G401 (cell line): ENCODE measurements around the gene KCTD1. TPM values are rescaled to one million over a fixed set of nuclear protein-coding genes. Genes with fewer than 3 reads are reported as not detected.

Source experiments
- DNase-seq: peaks from one replicate; pipeline ENCODE4 v3.0.0-alpha.2; 2015; ENCODE audit warnings: low spot score
- in situ Hi-C: cut with HindIII; loops from 2 replicates; pipeline ENCODE4 v1.10.0; 2016; ENCODE audit warnings: low sequenced_read_pairs, mixed read lengths
- total RNA-seq: library from RNA; depleted of rRNA; stranded (reverse); fragments of >200 nt; shearing (Covaris generic); gene quantifications from 2 replicates; pipeline ENCODE4 v1.2.3, GENCODE V29; 2014

KCTD1 gene
- total RNA-seq, 1 experiment from 2014 or later: 11.5 TPM

DNA sequence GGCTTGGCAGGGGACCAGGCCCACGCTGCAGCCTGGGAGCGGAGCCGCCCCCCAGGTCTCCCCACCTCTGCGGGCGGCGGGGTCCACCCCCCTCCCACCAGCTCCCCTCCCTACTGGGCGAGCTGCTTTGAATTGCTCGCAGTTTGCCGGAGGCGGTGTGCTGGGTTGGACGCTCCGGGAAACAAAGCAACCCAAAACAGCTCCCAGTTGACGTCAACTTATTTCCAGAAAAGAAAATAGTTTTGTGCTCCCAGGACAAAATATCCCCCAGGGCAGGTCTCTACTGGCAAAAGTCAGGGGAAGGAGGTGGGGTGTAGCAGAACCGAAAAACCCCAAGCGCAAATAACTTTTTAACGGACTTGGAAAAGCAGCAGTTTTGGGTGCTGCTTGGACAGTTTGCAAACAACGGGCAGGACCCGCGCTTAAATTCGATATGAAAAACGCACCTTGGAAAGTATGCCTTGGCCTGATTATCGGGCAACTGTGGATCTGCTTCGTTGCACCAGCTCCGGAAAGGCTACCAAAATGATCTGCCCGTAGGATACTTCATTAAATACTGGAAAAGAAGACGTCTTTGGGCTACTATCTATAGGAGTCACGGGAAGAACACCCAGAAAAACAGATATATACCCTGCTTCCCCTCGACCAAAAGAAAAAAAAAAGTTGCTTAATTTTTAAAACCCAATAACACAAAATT lies 2.8 kb upstream of the KCTD1 start:
- DNase-seq: no peak
- in situ Hi-C loops: no loop called here

DNA sequence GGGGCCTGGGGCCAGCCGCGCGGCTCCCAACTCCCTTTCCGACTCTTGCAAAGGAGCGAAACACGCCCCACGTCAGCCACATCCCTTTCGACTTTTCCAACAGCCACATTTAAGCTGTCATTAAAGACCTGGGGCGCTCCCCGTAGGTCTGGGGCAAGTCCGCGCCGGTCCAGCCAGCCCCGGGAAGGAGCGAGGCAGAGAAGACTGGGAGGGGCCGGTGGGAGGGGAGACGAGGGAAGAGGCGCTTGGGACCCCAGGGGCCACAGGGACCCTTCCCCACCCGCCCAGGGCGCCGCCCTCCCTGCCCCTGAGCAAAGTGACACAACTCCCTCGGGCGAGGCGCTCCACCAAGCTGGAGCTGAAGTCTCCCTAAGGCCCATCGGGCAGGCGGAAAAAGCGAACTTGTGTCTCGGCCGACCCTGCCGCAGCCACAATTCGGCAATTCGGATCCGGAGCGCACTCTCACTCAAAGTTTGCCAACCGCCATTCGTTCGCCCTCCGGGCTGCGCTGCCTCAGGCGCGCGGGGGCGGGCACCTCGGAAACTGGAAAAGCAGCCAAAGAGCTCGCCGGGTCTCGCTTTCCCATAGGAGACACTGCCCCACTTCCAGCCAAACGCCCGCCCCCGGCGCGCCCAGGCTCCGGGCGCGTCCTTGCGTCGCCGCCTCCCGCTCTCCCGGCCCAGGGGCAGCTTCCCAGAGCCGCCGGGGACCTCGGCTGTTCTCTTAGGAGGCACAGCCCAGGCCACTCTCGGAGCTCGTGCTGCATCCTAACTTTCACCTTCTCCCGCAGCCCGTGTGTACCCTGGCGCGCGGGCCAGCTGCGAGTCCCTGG lies 1.1 kb upstream of the KCTD1 start:
- DNase-seq: no peak
- in situ Hi-C loops: no loop called here

DNA sequence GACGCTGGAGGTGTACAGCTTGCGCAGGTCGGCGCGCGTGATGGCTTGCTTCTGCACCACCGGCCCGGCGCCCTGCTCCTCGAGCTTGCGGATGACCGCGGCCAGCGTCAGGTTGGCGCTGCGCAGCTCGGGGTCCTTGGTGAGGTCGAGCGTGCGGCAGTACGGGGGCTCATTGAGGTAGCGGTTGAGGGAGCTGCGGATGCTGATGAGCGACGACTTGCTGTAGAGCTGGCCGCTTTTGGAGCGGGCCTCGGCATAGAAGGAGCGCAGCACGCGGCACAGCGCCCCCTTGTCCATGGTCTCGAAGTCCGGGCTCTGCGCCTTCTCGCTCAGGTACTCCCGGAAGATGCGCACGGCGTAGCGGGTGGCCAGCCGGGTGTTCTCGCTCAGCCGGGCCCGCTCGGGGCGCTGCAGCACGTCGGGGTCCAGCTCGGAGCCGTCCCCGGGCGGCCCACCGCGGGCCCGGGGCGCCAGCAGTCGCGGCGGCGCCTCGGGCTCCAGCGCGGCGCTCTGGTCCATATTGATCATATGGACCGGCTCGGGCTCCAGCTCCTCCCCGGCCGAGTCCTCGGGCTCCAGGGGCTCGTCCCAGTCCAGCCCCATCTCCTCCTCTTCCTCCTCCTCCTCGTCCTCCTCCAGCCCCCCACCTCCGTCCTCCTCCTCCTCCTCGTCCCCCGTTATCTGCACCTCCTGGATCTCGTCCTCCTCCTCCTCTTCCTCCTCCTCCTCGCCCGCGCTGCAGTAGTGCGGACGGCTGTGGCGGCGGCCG lies 523 bp downstream of the KCTD1 start:
- in situ Hi-C loops: no loop called here
- peak; percentile 82 for DNase-seq

DNA sequence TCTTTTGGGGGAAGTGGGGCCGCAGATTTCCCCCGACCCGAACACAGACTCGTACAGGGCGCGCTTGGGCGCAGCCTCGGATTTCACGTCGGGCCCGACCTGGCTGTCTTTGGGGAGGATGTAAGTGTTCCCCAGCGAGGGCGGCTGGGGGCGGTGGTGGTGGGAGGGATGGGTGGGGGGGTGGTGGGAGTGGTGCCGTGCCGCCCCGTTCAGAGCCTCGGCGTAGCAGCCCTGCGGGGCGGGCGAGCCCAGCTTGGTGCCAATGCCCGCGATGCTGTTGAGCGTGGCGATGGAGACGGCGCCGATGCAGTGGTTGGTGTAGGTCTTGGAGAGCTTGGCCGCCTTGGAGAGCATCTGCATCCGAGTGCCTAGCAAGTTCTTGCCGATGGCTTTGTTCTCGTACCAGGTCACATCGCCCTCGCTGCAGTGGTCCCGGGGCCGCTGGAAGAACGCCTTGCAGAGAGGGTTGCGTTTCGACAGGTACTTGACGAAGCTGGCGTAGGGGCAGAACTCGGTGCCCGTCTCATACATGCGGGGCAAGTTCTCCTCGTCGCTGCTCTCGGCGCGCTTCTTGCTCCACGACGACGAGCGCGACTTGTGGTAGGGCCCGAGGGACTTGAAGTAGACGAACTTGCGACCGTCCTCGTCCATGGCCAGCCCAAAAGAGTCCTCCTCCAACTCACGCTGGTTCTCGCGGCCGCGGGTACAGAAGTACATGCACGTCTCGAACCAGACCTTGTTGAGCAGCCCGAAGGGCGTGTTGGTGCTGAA lies 1.3 kb downstream of the KCTD1 start:
- DNase-seq: no peak
- in situ Hi-C loops: no loop called here

DNA sequence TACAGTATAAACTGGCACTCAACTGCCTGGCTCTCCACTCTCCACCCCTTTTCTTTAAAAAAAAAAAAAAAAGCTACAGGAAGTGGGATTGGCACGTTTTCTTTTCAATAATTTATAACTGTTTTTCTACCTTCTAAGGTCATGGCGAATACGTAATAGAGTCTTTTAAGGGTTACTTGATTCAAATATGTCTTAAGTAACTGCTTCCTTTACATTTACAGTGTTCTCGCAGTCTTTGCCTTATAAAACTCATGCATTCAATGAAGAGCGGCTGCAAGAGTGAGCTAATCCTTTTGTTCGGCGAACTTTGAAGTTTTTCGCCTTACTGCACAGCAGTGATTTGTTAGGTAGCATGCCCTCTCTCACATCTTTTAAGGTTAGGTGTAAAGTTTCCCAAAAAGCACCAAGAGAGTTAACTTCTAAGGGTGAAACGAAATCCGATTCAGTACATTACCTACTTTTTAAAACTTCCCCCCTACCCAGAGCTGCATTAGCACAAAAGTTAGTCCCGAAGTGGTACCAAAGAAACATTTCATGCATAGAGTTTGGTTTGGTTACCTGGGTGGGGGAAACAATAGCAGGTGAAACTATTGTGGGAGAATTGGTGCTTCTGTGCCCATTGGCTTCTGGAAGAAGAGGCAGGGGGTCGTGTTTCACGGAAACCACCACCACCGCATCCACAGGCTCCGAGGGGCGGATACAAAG lies 2.0 kb downstream of the KCTD1 start:
- in situ Hi-C loops: no loop called here
- DNase-seq: no peak

DNA sequence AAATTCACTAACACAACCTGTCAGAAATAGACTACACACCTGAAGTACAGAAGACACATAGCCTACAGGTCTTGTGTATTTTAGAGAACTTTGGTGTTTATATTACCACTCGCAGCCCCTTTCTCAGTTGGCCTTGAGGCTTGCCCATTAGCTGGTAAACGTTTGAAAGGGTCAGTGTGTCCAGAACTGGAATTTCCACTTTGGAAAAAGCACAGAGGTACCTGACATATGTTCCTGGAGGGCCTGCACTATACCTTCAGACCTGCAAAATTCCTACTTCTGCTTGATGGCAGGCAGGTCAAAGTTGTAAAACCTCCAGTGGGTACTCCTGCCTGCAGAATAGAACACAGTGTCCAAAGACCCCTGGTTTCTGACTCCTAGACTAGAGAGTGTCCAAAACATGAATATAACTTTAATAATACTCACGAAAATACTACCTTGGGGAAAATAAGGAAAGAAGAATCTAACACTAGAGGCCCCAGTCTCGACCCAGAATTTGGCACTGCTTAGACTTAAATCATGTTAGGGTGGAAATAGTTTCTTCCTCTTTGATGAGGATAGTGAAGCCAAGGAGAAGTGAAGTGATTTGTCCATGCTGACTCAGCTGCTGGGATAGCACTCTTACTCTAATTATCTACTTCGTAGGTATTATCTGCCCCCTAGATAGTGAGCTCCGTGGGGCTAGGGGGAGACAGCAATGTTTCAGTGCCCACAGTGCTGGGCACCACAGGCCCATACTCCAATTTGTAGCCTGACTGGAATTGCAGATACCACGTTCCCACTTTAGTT lies 2.8 kb downstream of the KCTD1 start:
- peak; percentile 29 for DNase-seq
- in situ Hi-C loops: no loop called here

DNA sequence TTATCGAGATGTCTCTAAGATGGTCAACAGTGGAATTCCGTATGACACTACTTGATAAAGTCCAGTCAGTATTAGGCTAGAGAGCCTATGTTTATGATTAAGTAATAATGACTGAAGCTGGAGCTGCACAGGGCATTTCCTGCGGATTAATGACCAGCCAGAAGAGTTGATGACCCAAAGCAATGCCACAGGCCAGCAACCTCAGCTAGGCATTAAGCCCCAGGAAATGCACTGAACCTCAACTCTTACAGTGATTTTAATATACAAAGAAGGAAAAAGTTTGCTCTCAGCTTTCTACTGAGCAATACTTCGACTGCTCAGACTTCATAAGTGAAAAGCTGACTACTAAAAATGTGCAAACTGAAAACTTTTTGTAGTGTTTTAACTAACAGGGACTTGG lies 3.9 kb downstream of the KCTD1 start:
- in situ Hi-C loops: no loop called here
- DNase-seq: peak; percentile 46

DNA sequence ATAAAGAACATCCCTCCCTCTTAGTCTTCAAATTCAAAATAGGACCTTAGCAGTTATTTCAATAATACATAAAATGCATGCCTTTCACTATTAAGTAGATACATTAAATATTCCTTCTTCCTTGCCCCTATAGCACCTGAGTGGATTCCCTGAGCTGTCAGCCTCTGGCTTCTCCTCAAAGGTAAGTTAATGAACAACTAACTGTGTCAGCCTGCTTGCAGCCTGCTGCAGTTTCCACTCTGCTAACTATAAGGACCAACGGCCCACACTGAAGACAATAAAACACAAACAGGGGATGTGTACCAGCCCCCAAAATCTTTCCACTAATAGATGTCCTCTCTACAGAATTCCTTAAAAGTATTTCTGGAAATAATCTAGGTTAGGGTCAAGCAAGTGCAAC lies 5.0 kb downstream of the KCTD1 start:
- DNase-seq: peak; percentile 46
- in situ Hi-C loops: no loop called here

DNA sequence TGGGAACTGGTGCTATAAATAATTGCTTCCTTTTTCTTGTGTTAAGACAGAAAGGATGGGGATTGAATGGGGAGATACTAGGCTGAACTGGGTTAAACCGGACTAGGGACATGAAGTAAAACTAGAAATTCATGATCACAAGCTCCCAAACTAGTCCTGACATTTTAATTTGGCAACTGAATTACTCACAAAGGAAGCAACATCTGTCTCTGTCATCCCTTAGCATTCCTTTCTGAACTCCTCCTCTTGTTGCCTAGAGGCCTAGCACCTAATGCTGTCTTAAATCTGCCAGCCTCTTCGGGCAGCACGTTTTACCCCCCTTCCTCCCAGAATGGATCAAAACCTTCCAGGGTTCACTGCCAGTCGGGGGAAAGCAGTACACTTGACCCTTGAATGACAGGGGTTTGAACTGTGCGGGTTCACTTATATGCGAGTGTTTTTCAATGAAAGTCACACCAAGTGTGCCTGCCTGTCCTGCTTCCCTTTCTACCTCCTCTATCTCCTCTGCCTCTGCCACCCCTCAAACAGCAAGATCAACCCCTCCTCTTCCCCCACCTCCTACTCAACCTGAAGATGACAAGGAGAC lies 8.2 kb downstream of the KCTD1 start:
- in situ Hi-C loops: no loop called here
- no peak for DNase-seq

DNA sequence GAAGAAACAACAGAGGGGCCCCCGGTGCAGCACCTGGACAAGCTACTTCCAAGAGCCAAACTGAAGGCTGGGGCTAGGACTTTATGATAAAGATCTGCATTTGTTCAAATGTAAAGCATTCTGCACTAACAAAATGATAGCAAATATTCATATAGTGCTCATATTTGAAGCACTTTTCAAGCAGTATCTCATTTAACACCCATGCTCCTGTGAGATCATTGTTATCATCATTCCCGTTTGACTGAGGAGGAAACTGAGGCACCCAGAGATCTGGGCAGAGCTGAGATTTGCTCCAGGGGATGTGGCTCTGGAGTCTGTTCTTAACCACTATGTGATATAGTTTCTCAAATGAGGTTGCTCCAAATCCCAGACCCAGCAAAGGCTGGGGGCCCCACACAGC lies 9.8 kb downstream of the KCTD1 start:
- no peak for DNase-seq
- in situ Hi-C loops: no loop called here

DNA sequence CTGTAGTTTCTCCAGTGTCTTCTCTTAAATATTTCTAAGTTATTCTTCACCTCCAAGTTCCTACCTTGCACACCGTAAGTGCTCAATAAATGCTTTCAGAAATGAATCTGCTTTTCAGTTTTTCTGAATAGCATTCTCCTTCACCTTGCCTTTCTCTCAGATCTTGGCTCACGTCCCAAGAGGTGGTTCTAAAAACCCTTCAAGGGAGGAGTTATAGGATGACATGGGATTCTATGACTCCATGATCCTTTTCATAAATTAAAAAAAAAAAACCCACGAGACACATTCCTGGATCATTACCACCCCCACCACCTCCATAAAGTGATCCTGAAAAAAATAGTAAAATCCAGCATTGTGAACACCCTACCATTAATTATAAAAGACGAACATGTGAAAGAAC lies 11.7 kb downstream of the KCTD1 start:
- in situ Hi-C loops: no loop called here
- no peak for DNase-seq

DNA sequence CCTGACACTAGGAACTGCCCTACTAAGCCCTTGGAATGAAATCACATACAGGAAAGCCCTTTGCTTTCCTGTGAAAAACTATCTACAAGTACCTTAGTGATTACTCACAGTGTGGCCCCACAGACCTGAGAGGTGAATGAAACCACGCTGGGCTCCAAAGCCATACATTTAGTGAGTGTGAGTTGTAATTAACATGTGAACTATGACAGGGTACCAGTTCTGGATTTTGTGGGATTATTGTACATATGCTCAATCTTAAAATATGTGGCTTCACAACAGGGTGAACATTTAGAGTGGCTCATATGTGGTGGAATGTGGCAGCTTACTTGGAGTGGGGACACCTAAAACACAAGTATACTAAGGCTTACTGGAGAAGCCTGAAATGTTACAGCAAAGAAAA lies 12.3 kb downstream of the KCTD1 start:
- no peak for DNase-seq
- in situ Hi-C loops: no loop called here

DNA sequence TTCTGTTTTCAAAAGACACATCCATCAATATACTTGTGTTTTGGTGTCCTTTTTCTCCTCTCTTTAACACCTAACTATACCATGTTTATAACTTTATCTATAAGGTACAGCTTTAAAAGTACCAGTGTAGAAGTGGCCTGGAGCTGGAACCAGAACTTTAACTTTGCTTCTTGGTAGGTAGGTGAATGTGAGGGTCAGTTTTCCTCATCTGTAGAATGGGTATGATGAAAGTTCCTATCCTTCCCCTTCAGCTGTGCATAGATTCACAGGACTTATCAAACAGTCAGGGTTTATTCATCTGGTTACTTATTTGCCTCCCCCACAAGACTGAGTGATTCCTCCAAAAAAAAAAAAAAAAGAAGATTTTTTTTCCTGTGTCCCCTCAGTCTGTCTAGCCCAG lies 12.7 kb downstream of the KCTD1 start:
- DNase-seq: no peak
- in situ Hi-C loops: no loop called here

DNA sequence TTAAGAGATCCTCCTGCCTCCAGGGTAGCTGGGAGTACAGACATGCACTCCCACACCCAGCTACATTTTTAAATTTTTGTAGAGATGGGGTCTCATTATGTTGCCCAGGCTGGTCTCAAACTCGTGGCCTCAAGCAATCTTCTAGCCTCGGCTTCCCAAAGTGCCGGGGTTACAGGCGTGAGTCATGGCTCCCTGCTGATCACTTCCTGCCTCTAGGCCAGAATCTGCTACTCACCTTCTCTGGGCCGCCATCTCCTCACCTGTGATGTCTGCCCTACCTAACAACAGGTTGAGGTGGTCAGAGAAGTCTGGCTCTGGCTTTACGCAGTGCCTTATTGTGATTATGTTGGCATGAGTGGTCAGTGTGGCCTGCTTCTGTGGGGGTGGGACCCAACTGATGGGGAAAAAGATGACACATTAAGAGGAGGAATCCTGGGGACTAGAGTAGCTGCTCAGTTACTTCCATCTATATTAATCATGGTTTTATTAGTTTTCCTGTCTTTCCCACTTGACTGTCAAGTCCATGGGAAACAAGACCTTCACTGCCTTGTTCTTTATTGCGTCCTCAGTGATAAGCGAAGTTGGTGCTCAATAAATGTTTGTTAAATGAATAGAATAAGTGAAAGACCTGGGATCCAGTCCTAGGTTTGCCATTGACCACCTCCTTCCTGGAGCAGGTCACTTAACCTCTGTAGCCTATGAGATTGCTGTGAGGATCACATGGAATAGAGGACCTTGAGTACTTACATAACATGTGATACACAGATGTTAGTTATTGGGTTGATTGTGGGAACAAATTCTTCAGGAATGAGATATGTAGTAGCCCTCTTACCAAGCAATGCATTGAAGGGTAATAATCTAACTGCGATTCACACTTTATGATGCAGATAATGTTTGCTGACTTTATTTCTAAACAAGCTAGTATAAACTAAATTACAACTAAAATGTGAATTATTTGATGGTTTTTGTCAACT lies 15.7 kb downstream of the KCTD1 start:
- DNase-seq: no peak
- in situ Hi-C loops: no loop called here

DNA sequence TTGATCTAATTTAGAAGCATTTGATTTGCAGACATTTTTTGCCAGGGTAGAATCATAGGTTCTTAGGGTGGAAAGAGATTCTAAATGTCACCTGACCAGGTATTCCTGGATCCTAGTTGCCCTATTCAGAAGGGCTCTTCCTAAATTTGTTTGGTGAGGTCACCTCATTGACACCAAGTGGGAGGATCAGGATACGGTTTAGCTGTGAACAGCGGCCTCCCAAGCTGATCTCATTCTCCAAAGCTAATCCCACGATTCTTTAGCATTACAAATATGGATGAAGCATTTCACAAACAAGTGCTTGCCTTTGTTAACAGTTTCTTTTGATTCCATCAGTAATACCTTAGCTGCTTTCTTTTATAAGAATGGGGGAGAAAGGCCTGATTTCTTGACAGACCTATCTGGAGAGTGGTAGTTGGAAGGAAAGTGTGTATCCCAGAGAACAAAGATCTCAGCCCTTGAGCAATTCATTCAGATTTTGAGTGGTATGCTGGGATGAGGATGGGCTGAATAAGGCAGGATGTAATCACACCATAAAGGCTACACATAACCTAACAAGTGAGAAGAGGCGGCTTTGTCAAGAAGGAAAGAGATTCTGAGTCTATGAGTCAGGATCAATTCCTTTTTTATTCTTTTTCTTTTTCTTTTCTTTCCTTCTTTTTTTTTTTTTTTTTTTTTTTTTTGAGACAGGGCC lies 16.6 kb downstream of the KCTD1 start:
- in situ Hi-C loops: no loop called here
- no peak for DNase-seq

DNA sequence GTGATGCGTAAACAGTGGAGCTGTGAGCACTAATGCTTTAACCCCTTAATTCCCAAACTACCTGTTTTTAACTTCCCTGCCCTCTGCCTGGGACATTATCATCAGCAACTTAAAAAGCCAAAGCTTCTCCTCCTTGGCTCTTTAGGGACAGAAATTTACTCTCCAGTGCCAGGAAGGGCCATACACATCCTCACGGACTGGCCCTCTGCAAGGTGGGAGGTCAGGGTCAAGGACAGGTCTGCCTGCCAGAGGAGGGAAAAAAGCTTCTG lies 21.5 kb downstream of the KCTD1 start:
- in situ Hi-C loops: no loop called here
- DNase-seq: no peak
